NCI-H1694 (cell line): Measurements from ENCODE around the gene ZC3H12C.
"Not testable (repeated sequence)": the region's sequence is repeated elsewhere in the genome, so short reads cannot be mapped to it uniquely, and the experiment has no call there.

Source experiments
- DNase-seq: peaks from one replicate; lab custom pipeline; 2025; lab: John Stamatoyannopoulos, UW

The ZC3H12C gene

DNA sequence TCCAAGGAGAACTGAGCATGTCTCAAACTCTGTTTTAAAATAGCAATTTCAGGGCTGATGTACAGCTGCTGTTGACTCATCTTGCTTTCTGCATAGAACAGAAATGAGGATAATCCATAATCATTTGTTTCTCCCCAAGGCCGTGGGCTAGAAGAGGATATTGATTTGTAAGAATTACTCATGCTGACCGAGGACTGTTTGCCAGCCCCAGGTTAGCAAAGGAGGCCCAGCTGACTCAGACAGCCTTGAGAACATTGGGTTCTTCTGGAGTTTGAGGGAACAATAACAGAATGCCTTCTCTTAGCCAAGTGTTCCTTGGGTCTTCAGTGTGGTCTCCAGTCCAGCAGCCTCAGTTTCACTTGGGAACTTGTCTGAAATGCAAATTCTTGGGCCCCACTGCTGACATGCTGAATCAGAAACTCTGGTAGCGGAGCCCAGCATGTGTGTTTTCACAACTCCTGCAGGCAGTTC is 92.0 kb downstream of the ZC3H12C start:
- no peak for DNase-seq

GRCh38 chr11:110185599-110185998 is 92.4 kb downstream of the ZC3H12C start:
- no peak for DNase-seq

GRCh38 chr11:110186456-110186855 is 93.3 kb downstream of the ZC3H12C start:
- no peak for DNase-seq

GRCh38 chr11:110186867-110187266 is 93.7 kb downstream of the ZC3H12C start:
- DNase-seq, result no peak

DNA sequence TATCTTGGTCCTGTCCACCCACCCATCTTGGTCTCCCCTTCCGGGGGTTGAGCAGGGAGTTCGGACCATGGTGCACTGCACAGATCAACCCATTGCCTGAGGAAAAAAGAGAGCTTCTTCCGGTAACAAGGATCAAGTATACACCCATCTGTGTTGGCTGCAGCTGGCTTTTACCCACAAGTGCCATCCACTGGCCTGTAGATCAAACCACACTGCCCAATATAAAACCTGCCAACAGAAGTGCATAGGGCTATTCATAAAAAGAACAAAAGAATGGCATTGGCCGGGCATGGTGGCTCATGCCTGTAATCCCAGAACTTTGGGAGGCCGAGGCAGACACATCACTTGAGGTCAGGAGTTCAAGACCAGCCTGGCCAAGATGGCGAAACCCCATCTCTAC is 94.5 kb downstream of the ZC3H12C start:
- no peak for DNase-seq

- DNase-seq, result no peak
These were observed 97.7 kb downstream of the ZC3H12C start for GRCh38 chr11:110190885-110191284.

GRCh38 chr11:110192604-110193282 is 99.6 kb downstream of the ZC3H12C start:
- not testable (repeated sequence) for DNase-seq

DNA sequence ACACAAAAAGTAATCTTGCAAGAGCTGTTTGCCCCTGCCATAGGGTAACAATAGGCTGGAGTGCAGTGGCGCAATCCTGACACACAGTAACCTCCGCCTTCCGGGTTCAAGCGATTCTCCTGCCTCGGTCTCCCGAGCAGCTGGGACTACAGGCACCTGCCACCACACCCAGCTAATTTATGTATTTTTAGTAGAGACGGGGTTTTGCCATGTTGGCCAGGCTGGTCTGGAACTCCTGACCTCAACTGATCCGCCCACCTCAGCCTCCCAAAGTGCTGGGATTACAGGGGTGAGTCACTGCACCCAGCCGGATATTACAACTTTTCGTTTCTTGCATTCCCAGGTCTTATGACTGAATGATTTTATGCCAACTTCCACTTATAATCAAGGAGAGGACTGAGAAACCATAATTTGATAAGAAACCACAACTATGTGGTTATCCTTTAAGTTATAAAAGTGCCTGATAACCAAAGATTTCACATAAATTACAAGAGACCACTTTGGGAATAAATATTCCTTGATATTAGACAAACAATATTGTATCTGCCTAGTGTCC is 101.1 kb downstream of the ZC3H12C start:
- DNase-seq, result not testable (repeated sequence)

- no peak for DNase-seq
These were observed 103.1 kb downstream of the ZC3H12C start for GRCh38 chr11:110196241-110196754.

GRCh38 chr11:110196884-110197420 is 103.8 kb downstream of the ZC3H12C start:
- no peak for DNase-seq

DNA sequence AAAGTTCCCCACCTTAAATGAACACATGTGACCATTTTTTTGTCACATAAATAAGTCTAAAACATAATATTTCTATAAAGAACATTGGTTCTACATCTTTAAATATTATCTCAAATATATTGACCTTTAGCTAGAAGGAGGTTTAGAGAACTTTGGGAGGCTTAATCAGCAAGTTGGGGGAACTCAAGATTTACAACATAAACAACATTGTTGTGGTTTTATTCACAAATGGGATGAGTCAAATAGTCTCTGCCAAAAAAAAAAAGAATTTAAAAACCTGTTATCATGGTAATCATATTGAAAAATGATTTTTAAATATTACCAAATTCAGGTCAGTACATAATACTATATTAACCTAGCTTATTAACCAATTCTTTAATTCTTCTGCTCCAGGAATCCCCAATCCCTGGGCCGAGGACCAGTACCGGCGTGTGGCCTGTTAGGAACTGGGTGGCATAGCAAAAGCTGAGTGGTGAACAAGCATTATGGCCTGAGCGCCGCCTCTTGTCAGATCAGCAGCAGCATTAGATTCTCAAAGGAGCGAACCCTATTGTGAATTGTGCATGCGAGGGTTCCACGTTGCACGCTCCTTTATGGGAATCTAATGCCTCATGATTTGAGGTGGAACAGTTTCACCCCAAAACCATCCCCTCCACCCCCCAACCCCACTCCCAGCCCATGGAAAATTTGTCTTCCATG is 105.0 kb downstream of the ZC3H12C start:
- no peak for DNase-seq

DNA sequence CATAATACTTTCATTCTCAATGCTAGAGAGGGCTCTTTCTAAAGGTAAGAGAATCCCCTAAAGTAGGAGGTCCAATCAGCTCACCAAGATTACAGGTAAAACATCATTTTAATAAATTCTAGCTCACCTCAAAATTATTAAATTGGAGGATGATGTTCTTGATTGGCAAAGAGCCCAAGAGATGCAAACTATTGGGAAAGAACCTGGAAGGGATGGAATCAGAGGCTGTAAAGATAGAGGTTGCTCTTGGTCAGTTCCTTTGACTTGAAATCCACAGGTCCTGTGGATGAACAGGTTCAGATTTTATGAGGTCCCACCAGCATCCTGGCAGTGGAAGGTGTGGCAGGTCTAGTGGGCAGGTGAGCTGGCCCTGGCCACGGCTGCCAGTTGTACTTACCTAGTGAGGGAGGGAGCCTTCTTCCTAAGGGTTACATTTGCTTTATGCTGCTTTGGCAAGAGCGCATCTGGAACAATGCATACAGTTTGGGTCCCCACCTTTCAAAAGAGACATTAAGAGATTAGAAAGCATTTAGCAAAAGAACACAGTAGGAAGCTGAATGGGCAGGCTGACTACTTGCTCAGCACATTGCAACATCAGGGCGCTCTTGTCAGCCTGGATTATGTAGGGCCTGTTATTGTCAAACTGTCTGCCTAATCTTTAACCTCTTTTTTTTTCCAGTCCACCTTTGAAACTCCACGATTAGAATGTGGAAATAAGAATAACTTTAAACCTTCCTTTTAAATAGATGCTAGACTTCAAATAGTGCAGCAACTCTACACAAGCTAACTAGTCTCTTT is 106.2 kb downstream of the ZC3H12C start:
- DNase-seq, result no peak

GRCh38 chr11:110200241-110200640 is 107.0 kb downstream of the ZC3H12C start:
- DNase-seq, result no peak

GRCh38 chr11:110200836-110201235 is 107.6 kb downstream of the ZC3H12C start:
- no peak for DNase-seq

DNA sequence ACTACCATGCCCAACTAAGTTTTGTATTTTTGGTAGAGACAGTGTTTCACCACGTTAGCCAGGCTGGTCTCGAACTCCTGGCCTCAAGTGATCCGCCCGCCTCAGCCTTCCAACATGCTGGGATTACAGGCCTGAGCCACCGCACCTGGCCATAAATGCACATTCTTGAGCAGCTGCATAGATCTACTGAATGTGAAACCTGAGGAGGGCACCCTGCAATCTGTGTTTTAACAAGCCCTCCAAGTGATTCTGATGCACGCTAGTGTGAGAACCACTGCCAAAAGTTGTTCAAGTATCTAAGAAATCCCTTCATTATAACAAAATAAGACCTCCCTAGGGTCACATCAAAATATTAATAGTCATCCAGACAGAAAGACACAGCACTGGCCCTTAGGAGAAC is 113.9 kb downstream of the ZC3H12C start:
- no peak for DNase-seq

GRCh38 chr11:110208678-110209312 is 115.6 kb downstream of the ZC3H12C start:
- not testable (repeated sequence) for DNase-seq

GRCh38 chr11:110209313-110209694 is 116.1 kb downstream of the ZC3H12C start:
- not testable (repeated sequence) for DNase-seq

GRCh38 chr11:110217223-110217877 is 124.2 kb downstream of the ZC3H12C start:
- no peak for DNase-seq

- DNase-seq, result no peak
These were observed 124.7 kb downstream of the ZC3H12C start for GRCh38 chr11:110217936-110218335.

GRCh38 chr11:110219006-110219785 is 126.0 kb downstream of the ZC3H12C start:
- no peak for DNase-seq
